GM18907 (cell line): ENCODE results near the gene CPNE5.

Source experiments
- ATAC-seq: cut with Tn5 transposase; IDR thresholded peaks from one replicate; pipeline ENCODE4 v1.9.1; 2021; ENCODE audit warnings: mild to moderate bottlenecking, moderate library complexity; ENCODE audit not compliant: unreplicated experiment

CPNE5 gene

GRCh38 chr6:36769183-36769675, 70.0 kb downstream of the CPNE5 start:
- no peak for ATAC-seq

GRCh38 chr6:36766399-36766945, 72.8 kb downstream of the CPNE5 start:
- no peak for ATAC-seq

GRCh38 chr6:36765594-36766398, 73.4 kb downstream of the CPNE5 start:
- peak; percentile 74 for ATAC-seq

GRCh38 chr6:36765190-36765589, 74.1 kb downstream of the CPNE5 start:
- ATAC-seq: no peak

GRCh38 chr6:36762123-36762522, 77.1 kb downstream of the CPNE5 start:
- ATAC-seq: no peak

- no peak for ATAC-seq
Measured at GRCh38 chr6:36760685-36761435, 78.4 kb downstream of the CPNE5 start.

GRCh38 chr6:36759148-36759759, 80.0 kb downstream of the CPNE5 start:
- peak; percentile 46 for ATAC-seq

- no peak for ATAC-seq
Measured at GRCh38 chr6:36758516-36759147, 80.6 kb downstream of the CPNE5 start.

- no peak for ATAC-seq
Measured at GRCh38 chr6:36757943-36758508, 81.2 kb downstream of the CPNE5 start.

GRCh38 chr6:36757206-36757605, 82.0 kb downstream of the CPNE5 start:
- no peak for ATAC-seq

- ATAC-seq: no peak
Measured at GRCh38 chr6:36756786-36757185, 82.5 kb downstream of the CPNE5 start.

- peak; percentile 41 for ATAC-seq
Measured at GRCh38 chr6:36755435-36756348, 83.6 kb downstream of the CPNE5 start.

- ATAC-seq: no peak
Measured at GRCh38 chr6:36754582-36755434, 84.4 kb downstream of the CPNE5 start.

- ATAC-seq: no peak
Measured at GRCh38 chr6:36753671-36754405, 85.4 kb downstream of the CPNE5 start.

GRCh38 chr6:36752886-36753506, 86.2 kb downstream of the CPNE5 start:
- ATAC-seq: peak; percentile 52

- no peak for ATAC-seq
Measured at GRCh38 chr6:36752187-36752885, 86.9 kb downstream of the CPNE5 start.

GRCh38 chr6:36751833-36752186, 87.4 kb downstream of the CPNE5 start:
- ATAC-seq: no peak
